ENCODE data around the gene ACTC1.

DNA sequence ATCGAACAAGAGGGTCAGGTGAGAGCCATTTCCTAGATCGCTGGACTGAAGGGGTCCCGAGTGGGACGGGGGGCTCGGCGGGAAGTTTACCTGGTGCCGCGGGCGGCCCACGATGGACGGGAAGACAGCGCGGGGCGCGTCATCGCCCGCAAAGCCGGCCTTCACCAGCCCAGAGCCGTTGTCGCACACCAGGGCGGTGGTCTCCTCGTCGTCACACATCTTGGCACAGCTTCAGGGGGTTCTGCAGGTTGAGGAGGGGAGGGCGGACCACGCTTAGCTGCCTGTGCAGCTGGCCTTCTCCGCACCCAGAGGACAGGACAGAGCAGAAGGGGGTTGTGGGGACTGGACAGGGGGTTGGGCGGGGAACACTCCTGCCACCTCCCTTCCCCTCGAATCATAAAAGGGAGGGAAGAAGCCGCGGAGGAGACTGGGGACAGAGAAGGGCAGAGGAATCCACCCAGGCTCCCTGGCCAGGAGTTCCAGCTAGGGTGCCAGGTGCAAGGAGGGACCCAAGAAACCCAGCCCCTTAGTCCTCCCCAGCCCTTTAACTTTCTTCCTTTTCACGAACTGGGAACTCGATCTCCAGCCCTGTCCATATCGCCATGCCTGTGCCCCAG lies 651 bp downstream of the ACTC1 start:
- TF ChIP-seq, protein P1, sequence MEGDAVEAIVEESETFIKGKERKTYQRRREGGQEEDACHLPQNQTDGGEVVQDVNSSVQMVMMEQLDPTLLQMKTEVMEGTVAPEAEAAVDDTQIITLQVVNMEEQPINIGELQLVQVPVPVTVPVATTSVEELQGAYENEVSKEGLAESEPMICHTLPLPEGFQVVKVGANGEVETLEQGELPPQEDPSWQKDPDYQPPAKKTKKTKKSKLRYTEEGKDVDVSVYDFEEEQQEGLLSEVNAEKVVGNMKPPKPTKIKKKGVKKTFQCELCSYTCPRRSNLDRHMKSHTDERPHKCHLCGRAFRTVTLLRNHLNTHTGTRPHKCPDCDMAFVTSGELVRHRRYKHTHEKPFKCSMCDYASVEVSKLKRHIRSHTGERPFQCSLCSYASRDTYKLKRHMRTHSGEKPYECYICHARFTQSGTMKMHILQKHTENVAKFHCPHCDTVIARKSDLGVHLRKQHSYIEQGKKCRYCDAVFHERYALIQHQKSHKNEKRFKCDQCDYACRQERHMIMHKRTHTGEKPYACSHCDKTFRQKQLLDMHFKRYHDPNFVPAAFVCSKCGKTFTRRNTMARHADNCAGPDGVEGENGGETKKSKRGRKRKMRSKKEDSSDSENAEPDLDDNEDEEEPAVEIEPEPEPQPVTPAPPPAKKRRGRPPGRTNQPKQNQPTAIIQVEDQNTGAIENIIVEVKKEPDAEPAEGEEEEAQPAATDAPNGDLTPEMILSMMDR (conservative IDR thresholded peaks at IDR 0.05; ENCODE audit: low read depth, low read length), result no peak
- no peak for TF ChIP-seq EZH2 (IDR thresholded peaks at IDR 0.05; ENCODE audit: borderline replicate concordance, low read depth, low read length, poor library complexity, severe bottlenecking)

Measured in A673 (cell line).